Stimulated activated CD8-positive, alpha-beta memory T cell treated with anti-CD3 and anti-CD28 coated beads, Interleukin-12 subunit alpha, Interleukin-12 subunit beta, amount 100 ng/mL, for 4 hours (primary cell): ENCODE measurements around the gene LPIN1.
"Not testable (repeated sequence)": the region's sequence is repeated elsewhere in the genome, so short reads cannot be mapped to it uniquely, and the experiment has no call there.

Experiments
- DNase-seq: peaks from one replicate; pipeline ENCODE4 v3.0.0-alpha.2; 2020; ENCODE audit warnings: low read depth

Gene LPIN1

DNA sequence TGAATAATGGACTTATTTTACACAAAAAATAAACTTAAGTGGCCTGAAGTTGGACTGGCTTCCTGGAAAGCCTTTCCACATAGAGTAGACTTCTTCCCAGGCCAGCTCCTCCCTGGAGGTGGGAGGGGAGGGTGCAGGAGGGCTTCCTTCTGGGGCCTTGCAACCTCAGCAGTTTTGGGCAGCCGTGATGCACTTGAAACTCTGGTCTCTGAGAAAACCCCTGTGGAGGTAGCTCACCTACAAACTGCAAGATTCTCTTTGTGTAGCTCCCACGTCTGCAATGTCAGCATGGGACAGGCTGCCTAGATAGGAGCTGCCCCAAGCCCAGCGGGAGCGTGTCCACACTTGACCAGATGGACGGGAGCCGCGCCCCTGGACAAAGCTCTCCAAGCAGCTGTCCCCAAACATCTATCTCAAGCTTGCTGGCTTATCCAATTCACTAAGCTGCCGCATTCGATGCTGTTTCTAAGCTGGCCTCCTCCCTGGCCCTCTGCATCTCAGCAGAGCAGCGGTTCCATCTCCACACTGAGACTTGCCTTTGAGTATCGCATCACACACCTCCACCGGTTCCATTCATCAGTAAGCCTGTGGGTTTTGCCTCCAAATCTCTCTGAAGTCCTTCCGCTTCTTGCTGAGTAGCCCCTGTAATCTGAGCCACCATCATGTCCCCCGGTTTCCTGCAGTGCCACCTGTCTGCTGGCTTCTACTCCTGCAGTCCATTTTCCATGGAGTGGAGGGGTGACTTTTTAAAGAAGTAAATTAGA lies 1.6 kb upstream of the LPIN1 start:
- DNase-seq: no peak

DNA sequence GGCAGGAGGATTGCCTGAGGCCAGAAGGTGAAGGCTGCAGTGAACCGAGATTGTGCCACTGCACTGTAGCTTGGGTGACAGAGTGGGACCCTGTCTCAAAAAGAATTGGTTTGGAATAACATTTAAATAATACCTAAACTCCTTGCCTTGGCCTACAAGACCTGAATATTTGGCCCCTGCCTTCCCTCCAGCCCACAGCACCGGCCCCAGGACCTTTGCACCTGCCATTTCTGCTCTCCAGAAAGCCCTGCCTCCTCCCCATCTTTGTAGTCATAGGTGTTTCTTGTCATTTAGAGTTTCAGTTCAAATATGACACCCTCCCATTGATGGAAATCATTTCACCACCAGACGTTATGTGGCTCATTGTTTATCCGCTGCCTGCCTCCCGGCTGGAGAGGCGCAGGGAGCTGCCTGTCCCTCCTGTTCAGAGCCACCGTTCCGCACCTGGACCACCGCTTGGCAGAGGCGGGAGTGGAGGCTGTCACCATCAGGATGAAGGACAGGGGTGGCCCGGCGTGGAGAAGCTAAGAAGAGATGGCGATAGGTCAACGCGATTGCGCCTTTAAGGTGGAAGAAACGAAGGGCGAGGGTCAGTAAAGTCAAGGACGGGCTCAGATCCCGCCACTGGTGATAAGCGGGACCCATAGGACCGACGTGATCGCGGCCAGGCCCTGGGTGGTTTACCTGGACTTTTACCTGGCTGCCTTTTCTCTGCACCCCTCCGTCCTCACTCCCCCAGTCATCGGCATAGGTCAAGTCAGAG lies 638 bp upstream of the LPIN1 start:
- DNase-seq: no peak

DNA sequence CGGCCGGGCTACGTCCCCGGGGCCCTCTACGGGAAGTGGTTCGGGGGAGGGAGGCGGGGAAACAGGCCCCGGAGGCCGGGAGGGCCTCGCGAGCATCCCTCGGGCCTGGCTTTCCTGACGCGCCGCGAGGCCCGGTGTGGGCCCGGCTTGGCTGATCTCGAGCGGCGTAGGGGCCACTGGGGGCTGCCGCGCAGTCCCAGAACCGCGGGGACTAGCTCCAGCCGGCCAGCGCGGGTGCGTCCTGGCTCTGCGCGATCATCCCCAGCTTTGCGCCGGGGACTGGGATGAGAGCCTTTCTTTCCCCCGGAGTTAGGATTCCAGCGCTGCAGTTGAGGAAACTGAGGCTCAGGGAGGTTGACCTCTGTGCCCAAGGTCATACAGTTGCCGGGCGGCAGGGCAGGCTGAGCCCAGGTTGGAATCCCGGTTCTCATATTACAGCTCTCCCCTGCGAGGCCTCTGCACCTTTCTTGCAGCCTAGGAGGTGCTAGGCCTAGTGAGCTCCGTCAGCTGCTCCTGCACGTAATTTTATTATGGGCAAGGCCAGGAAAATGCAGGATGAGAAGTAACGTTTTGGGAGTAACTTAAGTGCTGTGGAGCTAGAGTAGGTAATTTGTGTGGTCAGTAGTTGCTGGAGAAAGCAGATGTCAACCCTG lies 501 bp downstream of the LPIN1 start:
- no peak for DNase-seq

DNA sequence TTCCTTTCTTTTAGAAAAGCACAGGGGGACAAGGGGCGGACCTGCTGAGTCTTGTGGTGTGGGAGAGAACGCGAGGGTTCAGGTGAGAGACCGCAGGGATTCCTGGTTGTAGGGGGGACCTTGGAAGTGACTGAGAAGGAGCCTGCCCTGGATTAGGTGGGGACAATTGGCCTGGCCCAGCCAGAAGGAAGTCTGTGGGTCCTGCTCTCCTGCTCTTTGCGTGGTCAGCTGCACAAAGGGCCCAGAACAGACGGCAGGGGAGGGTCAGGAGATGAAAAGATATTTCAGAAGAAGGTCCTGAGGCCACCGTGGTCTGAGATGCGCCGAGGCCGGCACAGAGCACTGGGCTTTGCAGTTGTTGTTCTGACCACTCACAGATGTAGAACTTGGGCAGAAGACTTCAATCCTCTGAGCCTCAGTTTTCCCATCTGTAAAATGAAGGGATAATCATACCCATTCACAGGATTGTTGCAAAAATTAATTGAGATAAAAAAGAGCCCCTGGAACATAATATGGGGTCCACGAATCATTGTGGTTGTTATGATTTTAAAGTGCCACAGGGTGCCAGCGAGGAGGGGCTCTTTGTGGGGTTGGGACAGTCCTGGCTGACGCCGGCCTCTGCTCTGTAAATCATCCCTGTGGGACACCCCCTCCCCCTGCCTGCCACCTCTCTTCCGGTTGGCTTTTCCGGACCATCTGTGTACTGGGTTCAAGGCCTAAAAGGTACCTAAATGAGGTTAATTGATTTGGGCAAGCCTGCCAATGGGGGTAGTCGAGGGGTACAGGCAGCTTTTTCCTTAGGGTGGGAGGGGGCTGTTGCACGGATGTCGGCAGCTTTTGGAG lies 1.8 kb downstream of the LPIN1 start:
- no peak for DNase-seq

DNA sequence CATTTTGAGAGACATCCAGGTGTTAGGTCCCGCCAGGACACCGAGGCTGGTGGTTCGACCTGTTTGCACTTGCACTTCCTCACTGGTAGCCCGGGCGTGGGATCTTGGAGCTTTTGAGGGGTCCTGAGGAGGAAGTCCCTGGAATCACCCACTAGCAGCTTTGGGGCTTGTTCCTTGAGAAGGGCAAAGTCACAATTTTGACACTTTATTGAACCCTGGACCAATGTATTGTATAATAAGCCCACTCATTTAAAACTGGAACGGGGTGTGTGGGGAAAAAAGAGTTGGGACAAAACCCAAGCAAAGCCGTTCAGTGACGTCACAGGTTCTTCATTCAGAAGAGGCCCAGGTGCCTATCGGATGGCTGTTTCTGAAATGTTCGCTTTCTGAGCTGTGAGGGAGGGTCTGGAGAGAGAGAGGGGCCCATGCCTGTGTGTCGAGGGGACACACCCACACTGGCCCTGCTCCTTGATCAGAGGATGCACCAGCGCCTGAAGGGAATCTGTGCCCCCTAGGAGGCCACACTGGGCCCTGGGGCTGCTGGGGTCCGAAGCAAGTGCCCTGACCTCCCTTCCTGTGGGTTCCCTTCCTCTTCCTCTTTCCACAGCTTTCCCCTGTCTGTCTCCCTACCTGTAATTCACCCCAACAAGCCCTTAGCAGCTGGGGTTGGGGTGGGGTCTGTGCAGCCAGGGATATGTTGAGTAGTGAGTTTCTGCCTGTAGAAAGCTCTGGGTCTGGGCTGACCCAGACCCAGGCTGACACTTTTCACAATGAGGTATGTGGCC lies 2.6 kb downstream of the LPIN1 start:
- DNase-seq: no peak

DNA sequence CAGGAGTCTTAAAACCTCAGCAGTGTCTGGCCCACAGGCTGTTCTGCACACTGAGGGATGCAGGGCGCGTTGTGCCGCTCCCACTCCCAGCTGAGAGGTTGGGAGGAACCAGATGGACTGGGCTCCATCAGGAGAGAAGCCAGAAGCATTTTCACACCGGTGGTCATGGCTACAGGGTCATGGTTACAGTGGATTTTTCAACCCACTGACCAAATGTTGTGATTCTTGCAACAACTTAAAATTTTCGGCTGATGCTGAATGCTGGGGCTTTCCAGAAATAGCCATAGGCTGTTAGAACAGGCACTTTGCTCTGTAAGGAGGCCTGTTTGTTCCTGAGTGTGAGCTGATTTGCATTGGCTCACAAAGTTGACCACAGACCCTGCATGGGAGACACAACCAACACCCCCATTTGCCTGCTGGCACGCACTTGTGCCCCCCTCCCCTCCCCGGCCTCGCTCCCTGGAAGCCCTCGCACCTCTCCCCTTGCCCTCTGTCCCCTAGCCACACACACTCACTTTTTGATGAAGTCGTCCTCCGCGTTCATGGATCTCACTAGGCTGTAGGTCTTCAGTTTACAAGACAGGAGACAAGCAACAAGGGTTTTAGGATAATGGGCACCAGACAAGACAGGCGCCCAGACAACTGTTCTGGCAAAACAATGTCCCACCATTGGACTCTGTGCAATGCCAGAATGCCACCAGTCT lies 3.4 kb downstream of the LPIN1 start:
- no peak for DNase-seq

DNA sequence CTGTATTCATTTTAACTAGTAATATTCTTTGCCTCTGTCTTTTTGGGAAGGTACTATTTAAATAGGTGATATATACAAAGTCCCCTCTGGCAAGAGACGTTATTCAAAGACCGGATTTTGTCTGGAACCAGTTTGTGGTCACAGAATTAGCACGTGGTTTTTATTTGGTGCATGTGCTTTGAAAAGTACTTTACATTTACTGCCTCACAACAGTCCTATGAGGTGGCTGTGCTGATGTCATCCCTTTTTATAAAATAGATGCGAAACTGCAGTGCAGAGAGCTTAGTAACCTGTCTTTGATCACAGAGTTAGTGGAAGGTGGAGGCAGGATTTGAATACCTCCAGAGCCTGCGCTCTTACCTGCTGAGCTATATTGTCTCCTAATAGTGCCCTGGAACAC lies 4.0 kb downstream of the LPIN1 start:
- DNase-seq: no peak

DNA sequence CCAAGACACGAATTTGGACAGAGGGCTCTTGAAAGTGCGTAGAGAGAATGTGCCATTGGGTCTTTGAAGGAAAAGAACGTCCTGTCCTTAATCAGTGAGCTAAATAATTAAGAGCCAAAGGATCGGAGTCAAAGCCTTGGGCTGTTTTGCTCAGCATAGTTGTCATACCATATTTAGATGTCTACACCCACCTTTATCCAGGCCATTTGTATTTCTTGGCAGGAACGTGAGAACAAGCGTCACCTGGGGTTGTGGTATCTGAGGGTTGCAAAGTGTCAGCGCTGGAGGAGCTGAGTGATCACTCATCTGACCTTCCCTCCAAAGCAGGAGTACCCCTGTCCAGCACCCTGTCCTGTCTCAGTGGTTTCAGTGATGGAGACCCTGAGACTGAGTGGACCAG lies 4.5 kb downstream of the LPIN1 start:
- DNase-seq: no peak

DNA sequence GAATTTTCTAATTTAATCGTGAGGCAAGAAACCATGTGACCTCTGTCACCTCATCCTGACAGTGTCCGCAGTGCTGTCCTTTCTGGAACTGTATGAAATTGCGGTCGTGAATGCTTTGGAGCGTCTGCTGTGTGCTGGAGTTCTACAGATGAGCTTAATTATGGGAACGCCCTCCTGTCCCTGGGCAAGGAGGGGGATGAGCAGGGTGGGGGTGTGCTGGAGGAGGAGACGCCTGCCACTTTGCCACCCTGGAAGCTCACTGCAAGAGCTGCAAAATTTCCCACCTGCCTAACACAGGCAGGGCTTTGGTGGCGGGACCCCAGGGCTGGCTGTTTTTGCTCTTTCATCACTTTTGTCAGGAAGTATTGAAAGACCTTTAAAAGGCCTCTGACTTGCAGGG lies 6.5 kb downstream of the LPIN1 start:
- DNase-seq: no peak

DNA sequence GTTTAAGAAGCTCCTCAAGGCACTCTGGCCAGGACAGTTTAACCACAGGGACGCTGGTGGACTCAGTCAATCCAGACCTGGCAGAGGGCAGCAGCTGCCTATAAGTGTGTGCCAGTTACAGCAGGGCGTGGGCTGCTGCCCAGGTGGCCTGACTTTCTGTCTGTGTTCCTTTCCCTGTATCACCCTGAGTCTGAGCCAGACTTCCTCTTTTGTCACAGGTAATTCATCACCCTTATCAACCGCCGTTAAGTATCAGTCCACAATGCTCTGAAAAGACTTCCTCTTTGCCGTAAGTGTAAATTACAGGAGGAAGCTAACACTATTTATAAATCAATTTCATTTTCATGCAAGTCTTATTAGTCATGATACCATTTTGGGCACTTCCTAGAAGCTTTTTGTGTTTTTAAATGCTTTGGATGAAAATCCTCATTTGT lies 7.0 kb downstream of the LPIN1 start:
- DNase-seq: no peak

DNA sequence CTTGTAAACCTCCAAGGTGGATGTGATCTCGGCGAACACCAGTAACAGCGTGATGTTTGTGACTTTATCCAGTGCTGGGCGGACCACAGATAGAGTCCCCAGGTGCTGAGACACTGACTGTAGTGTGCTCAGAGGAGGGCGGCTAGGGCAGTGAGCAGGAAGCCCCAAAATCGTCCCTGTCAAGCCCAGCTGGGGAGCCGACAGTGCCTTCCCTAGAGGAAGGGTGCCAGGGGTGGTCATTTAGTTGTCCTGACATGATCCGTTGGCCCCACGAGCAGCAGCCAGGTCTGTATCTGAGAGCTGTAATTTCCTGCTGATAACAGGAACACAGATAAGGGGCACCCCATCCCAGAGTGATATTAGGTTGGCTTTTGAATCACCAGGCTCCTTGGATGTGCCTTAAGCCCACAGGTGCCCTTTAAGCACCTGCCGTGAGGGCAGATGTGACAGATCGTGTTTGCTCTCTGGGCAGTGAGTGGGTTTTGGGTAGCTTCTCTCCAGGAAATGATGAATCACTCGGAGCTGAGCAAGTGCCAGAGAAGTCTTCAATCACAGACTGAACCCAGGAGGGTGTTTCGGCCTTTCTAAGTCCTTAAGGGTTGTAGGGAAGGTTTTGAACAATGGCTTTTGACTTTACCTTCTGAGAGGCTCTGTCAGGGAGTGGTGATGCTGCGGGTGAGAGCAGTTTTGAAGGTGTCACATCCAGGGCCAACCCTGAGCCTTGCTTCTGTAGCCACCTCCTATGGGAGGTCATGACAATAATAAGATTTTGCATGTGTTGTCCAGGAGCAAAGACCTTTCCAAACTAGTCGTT lies 7.7 kb downstream of the LPIN1 start:
- DNase-seq: peak; percentile 58

DNA sequence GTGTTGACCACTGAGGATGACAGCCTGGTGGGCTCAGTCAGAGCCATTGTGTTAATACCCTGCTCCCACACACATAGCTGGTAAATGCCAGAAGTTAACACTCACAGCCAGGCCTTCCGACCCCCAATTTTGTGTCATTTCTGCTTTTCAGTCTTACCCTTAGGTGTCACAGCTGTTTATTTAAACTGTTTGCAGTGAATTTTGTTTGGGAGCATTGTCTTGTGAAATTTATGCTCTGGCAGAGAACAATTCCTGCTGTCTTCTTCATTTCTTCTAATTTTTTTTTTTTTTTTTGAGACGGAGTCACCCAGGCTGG lies 8.2 kb downstream of the LPIN1 start:
- DNase-seq: no peak

DNA sequence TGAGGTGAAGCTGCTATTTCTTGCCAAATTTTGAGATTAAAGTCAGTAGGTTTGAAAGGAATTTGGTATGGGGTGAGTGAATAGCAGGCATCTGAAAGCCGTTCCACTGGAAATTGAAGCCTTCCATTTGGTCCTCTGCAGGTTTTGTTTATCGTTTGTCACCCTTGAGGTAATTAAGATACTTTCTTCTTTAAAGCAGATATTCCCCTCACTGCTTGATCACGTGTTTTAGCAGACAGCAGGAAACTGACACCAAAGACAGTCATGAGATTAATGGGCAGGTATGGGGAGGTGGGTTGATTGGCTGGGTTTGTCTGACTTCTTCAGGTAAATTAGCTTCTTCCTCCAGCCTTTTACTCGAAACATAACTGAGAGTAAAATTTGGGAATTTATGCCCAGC lies 10.7 kb downstream of the LPIN1 start:
- DNase-seq: no peak

DNA sequence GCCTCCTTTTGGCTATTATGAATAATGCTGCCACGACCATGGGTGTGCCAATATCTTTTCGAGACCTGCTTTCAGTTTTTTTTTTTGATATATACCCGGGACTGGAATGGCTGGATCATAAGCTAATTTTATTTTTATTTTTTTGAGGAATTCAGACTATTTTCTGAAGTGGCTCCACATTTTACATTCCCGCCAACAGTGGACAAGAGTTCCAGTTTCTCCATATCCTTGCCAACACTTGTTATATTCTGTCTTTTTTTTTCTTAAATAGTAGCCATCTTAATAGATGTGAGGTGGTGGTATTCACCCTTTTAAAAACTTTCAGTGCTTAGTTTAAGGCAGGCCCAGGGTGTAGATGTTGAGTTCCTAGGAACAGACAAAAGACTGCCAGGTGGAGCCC lies 11.8 kb downstream of the LPIN1 start:
- DNase-seq: no peak

DNA sequence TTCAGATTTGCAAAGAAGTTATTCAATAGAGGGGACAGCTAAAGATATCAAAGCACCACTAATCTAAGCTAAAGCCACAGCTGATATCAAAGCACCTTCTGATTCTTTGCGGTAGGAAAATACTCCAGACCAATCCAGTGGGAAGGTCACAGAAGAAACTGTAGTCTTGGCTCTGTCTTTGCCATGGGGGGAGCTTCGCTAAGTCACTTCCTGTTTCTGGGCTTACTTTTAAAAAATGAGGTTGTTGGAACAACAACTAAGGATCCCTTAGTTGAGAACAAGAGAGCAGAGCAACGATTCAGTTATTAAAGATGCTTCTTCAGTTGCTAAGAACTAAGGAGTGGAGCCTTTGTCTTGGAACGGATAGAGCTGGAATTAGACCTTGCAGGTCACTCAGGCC lies 12.2 kb downstream of the LPIN1 start:
- no peak for DNase-seq

DNA sequence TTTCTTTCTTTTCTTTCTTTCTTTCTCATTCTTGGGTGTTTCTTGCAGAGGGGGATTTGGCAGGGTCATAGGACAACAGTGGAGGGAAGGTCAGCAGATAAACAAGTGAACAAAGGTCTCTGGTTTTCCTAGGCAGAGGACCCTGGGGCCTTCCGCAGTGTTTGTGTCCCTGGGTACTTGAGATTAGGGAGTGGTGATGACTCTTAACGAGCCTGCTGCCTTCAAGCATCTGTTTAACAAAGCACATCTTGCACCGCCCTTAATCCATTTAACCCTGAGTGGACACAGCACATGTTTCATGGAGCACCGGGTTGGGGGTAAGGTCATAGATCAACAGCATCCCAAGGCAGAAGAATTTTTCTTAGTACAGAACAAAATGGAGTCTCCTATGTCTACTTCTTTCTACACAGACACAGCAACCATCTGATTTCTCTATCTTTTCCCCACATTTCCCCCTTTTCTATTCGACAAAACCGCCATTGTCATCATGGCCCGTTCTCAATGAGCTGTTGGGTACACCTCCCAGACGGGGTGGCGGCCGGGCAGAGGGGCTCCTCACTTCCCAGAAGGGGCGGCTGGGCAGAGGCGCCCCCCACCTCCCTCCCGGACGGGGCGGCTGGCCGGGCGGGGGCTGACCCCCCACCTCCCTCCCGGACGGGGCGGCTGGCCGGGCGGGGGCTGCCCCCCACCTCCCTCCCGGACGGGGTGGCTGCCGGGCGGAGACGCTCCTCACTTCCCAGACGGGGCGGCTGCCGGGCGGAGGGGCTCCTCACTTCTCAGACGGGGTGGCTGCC lies 12.9 kb downstream of the LPIN1 start:
- not testable (repeated sequence) for DNase-seq

DNA sequence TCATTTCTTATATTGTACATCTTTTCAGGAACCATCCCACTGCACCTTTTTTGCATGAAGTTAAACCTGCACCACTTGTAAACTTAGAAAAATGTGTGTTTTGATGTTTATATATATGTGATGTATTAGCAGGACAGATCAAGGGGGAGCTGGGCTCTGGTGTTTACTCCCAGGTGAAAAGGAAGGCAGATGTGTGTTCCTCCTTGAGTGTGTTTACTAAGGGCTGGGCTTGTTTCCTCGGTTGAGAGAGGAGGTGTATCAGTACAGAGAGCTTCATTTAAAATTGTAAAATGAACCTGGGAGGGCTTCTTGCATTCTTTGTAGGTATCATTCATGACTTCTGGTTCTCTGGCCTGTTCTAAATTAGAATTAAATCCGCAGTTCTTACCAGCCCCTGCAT lies 14.8 kb downstream of the LPIN1 start:
- no peak for DNase-seq

DNA sequence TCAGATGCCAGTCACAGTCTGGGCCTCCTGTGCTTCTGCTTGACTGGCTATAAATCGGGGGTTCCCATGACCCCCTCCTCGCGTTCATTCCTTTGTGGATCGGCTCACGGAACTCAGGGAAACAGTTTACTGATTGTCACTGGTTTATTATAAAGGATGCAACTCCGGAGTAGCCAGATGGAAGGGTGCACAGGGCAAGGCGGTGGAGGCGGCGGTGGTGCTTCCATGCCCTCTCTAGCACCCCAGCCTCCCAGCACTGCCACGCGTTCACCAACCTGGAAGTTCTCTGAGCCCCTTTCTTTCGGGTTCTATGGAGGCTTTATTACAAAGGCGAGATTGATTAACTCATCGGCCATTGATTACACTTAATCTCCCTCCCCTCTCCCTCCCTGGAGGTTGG lies 15.6 kb downstream of the LPIN1 start:
- no peak for DNase-seq

DNA sequence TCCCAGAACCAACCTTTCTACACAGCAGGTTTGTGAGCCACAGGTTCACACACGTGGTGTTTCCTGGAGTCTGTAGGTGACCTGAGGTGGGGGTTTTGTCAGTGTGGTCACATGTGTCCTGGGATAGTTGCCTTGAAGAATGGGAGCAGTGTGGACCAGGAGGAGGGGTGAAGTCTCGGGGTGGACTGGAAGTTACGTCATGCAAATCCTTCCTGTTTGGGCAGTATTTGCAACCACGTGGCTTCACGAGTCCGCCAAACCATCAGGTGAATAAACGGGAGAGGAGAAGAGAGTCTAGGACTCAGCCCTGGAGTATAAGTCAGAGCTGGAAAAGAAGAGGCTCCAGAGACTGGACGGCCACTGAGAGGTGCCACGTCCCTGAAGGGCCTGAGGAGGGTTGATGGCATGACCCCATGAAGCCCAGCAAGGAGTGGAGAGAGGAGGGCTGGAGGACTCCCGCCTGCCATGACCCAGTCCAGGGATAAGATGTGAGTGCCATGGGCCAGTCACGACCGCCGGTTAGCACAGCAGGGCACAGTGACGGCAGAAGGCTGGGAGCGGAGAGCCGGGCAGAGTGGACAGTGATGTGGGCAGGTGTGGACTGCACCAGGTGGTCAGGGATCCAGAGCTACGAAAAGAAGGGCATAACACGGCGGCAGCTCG lies 16.5 kb downstream of the LPIN1 start:
- no peak for DNase-seq
